ENCODE data around the gene KIRREL3. TPM values are rescaled to one million over a fixed set of nuclear protein-coding genes. Genes with fewer than 3 reads are reported as not detected.
A peak's percentile ranks its signal among the peaks of the same experiment; 100 is the strongest.

Gene KIRREL3
- total RNA-seq, 1 donor from 2014 or later, result 0.82 TPM

- Mint-ChIP-seq H3K27me3 (ENCODE audit: low read depth) (no peaks in the 10 kb centered on the region), H3K4me3 (no peak overlapping the region), H3K9me3 (no peaks in the 10 kb centered on the region), H3K27ac (ENCODE audit: unreplicated experiment) (no peak overlapping the region), H3K4me1 (peaks cover 25% of the 10 kb centered on the region), H3K36me3 (ENCODE audit: low read depth) (no peaks in the 10 kb centered on the region)
- DNase-seq (ENCODE audit: low read depth, low spot score), result peak; percentile 23
- TF ChIP-seq CTCF (conservative IDR thresholded peaks at IDR 0.05), result no peak
Measured at GRCh38 chr11:126544108-126545056, 456.2 kb downstream of the KIRREL3 start.

- H3K27me3 Mint-ChIP-seq (ENCODE audit: low read depth), result peaks cover under 1% of the 10 kb centered on the region
- no peak overlapping the region for H3K4me3 Mint-ChIP-seq
- no peaks in the 10 kb centered on the region for H3K36me3 Mint-ChIP-seq (ENCODE audit: low read depth)
- no peaks in the 10 kb centered on the region for H3K9me3 Mint-ChIP-seq
- no peak overlapping the region for H3K27ac Mint-ChIP-seq (ENCODE audit: unreplicated experiment)
- TF ChIP-seq CTCF (conservative IDR thresholded peaks at IDR 0.05), result no peak
- no peak for DNase-seq (ENCODE audit: low read depth, low spot score)
- peaks cover 18% of the 10 kb centered on the region for H3K4me1 Mint-ChIP-seq
Measured at GRCh38 chr11:126543691-126544090, 456.9 kb downstream of the KIRREL3 start.

- Mint-ChIP-seq H3K4me1 (peaks cover 16% of the 10 kb centered on the region), H3K27me3 (ENCODE audit: low read depth) (peaks cover 6% of the 10 kb centered on the region), H3K9me3 (no peaks in the 10 kb centered on the region), H3K27ac (ENCODE audit: unreplicated experiment) (no peak overlapping the region), H3K36me3 (ENCODE audit: low read depth) (no peaks in the 10 kb centered on the region), H3K4me3 (no peak overlapping the region)
- DNase-seq (ENCODE audit: low read depth, low spot score), result no peak
- no peak for TF ChIP-seq CTCF (conservative IDR thresholded peaks at IDR 0.05)
Measured at GRCh38 chr11:126542334-126543015, 458.1 kb downstream of the KIRREL3 start.

GRCh38 chr11:126538071-126538470 lies 462.5 kb downstream of the KIRREL3 start:
- no peak for DNase-seq (ENCODE audit: low read depth, low spot score)
- H3K27ac Mint-ChIP-seq (ENCODE audit: unreplicated experiment), result no peak overlapping the region
- H3K4me3 Mint-ChIP-seq, result no peak overlapping the region
- no peak for TF ChIP-seq CTCF (conservative IDR thresholded peaks at IDR 0.05)
- no peaks in the 10 kb centered on the region for H3K36me3 Mint-ChIP-seq (ENCODE audit: low read depth)
- no peaks in the 10 kb centered on the region for H3K4me1 Mint-ChIP-seq
- peaks cover 6% of the 10 kb centered on the region for H3K27me3 Mint-ChIP-seq (ENCODE audit: low read depth)
- no peaks in the 10 kb centered on the region for H3K9me3 Mint-ChIP-seq

- H3K27me3 Mint-ChIP-seq (ENCODE audit: low read depth), result peaks cover 6% of the 10 kb centered on the region
- TF ChIP-seq CTCF (conservative IDR thresholded peaks at IDR 0.05), result no peak
- DNase-seq (ENCODE audit: low read depth, low spot score), result no peak
- no peaks in the 10 kb centered on the region for H3K9me3 Mint-ChIP-seq
- no peaks in the 10 kb centered on the region for H3K4me1 Mint-ChIP-seq
- no peak overlapping the region for H3K27ac Mint-ChIP-seq (ENCODE audit: unreplicated experiment)
- no peaks in the 10 kb centered on the region for H3K36me3 Mint-ChIP-seq (ENCODE audit: low read depth)
- H3K4me3 Mint-ChIP-seq, result no peak overlapping the region
Measured at GRCh38 chr11:126537492-126537891, 463.1 kb downstream of the KIRREL3 start.

All from neural crest cell (in vitro differentiated cells).